ES-I3 (cell line): ENCODE results near the gene CD34.

ENCODE experiments used
- H3K36me3 ChIP-seq: 2 replicates; pipeline ENCODE4 v1.6.1; 2013; ENCODE audit warnings: mild to moderate bottlenecking, low read length, control low read depth, moderate library complexity; ENCODE audit not compliant: insufficient read depth
- H3K4me1 ChIP-seq: 2 replicates; pipeline ENCODE4 v1.6.1; 2013; ENCODE audit warnings: mild to moderate bottlenecking, control low read depth, low read length; ENCODE audit not compliant: insufficient read depth
- H3K9ac ChIP-seq: 2 replicates; pipeline ENCODE4 v1.6.1; 2013; ENCODE audit warnings: low read depth, mild to moderate bottlenecking, low read length, moderate library complexity
- H3K9me3 ChIP-seq: 2 replicates; pipeline ENCODE4 v1.6.1; 2013; ENCODE audit warnings: mild to moderate bottlenecking, low read length, moderate library complexity; ENCODE audit not compliant: control insufficient read depth, insufficient read depth

CD34 gene, protein sequence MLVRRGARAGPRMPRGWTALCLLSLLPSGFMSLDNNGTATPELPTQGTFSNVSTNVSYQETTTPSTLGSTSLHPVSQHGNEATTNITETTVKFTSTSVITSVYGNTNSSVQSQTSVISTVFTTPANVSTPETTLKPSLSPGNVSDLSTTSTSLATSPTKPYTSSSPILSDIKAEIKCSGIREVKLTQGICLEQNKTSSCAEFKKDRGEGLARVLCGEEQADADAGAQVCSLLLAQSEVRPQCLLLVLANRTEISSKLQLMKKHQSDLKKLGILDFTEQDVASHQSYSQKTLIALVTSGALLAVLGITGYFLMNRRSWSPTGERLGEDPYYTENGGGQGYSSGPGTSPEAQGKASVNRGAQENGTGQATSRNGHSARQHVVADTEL

GRCh38 chr1:207910591-207911354, at the start of gene CD34:
Gene CD34, minus strand, starts transcription at chr1:207911125. Its CDS starts 45 bp downstream, at chr1:207911080.
- Histone ChIP-seq H3K9me3 (no peaks in the 10 kb centered on the region), H3K4me1 (no peaks in the 10 kb centered on the region), H3K36me3 (no peaks in the 10 kb centered on the region), H3K9ac (peak within 1 kb of the TSS; percentile 57; the same call in 1 of the 2 replicates)

- no peaks in the 10 kb centered on the region for H3K9me3 ChIP-seq
- no peaks in the 10 kb centered on the region; the same call in 1 of the 2 replicates for H3K4me1 ChIP-seq
- no peaks in the 10 kb centered on the region for H3K36me3 ChIP-seq
- H3K9ac ChIP-seq = no peak overlapping the region
Observed at GRCh38 chr1:207960346-207960745, 49.4 kb upstream of the CD34 start.

- no peaks in the 10 kb centered on the region for H3K9me3 ChIP-seq
- H3K36me3 ChIP-seq = no peaks in the 10 kb centered on the region
- H3K4me1 ChIP-seq = no peaks in the 10 kb centered on the region; the same call in 1 of the 2 replicates
- H3K9ac ChIP-seq = peak overlapping the region; percentile 71; the same call in 1 of the 2 replicates
Observed at GRCh38 chr1:207959910-207960309, 49.0 kb upstream of the CD34 start.

DNA sequence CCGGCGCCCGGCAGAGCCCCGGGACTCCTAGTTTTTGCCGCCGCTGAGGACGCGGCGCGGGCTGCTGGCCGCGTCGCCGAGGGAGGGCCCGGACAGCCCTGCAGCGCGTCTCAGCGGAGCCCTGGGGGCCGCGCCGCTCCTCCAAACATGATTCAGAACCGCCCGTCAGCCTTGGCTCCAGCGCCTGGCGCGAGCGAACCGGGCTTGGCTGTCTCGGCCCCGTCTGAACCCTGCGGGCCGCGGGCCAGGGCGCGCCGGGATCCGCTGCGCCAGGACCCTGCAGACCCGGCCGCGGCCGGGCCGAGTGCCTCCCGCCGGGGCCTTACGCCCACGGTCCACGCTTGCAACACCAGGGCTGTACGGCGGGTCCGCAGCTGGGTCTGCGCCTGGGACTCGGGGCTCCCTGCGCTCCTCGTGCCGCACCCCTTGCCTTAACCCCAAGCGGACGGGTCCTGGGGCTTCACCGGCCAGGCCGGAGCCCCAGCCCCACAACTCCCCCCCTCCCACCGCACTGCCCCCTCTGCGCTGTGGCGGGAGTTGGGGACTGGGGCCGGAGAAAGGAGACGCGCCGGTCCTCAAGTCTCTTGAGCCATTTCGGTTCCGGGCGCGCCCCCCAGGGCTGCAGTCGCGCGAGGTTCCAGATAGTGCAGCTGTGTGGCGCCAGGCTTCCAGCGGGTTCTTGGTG, 48.4 kb upstream of the CD34 start:
- no peaks in the 10 kb centered on the region for H3K36me3 ChIP-seq
- peak overlapping the region; percentile 71 for H3K9ac ChIP-seq

GRCh38 chr1:207958376-207959139, 47.6 kb upstream of the CD34 start:
- Histone ChIP-seq H3K9me3 (no peaks in the 10 kb centered on the region), H3K9ac (peak overlapping the region; percentile 71), H3K36me3 (no peaks in the 10 kb centered on the region)

More for the DNA sequence above, 48.4 kb upstream of the CD34 start:
- no peaks in the 10 kb centered on the region; the same call in 1 of the 2 replicates for H3K4me1 ChIP-seq
- H3K9me3 ChIP-seq = no peaks in the 10 kb centered on the region

GRCh38 chr1:207956986-207957385, 46.1 kb upstream of the CD34 start:
- Histone ChIP-seq H3K9me3 (no peaks in the 10 kb centered on the region), H3K4me1 (peaks cover 5% of the 10 kb centered on the region; the same call in 1 of the 2 replicates), H3K36me3 (no peaks in the 10 kb centered on the region), H3K9ac (no peak overlapping the region)

More at GRCh38 chr1:207958376-207959139, 47.6 kb upstream of the CD34 start:
- H3K4me1 ChIP-seq = no peaks in the 10 kb centered on the region; the same call in 1 of the 2 replicates

- no peak overlapping the region for H3K9ac ChIP-seq
- H3K4me1 ChIP-seq = peaks cover 5% of the 10 kb centered on the region; the same call in 1 of the 2 replicates
- no peaks in the 10 kb centered on the region for H3K36me3 ChIP-seq
- no peaks in the 10 kb centered on the region for H3K9me3 ChIP-seq
Observed at GRCh38 chr1:207954104-207954503, 43.2 kb upstream of the CD34 start.

- Histone ChIP-seq H3K36me3 (no peaks in the 10 kb centered on the region), H3K4me1 (peaks cover 5% of the 10 kb centered on the region; the same call in 1 of the 2 replicates), H3K9me3 (no peaks in the 10 kb centered on the region), H3K9ac (no peak overlapping the region)
Observed at GRCh38 chr1:207952617-207953542, 42.0 kb upstream of the CD34 start.

DNA sequence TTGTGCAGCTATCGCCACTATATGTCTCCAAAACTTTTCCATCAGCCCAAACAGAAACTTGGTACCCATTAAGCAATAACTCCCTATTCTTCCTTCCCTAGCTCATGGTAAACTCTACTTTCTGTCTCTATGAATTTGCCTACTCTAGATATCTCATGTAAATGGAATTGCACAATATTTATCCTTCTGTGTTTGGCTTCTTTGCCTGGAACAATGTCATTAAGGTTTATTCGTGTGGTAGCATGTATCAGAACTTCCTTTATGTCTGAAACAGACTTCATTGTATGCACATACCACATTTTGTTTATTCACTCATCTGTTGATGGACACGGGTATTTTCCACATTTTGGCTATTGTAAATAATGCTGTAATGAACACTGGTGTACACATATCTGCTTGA, 40.7 kb upstream of the CD34 start:
- H3K36me3 ChIP-seq = no peaks in the 10 kb centered on the region
- H3K9me3 ChIP-seq = no peaks in the 10 kb centered on the region
- no peak overlapping the region for H3K9ac ChIP-seq
- H3K4me1 ChIP-seq = peaks cover 5% of the 10 kb centered on the region; the same call in 1 of the 2 replicates

- no peaks in the 10 kb centered on the region for H3K36me3 ChIP-seq
- no peaks in the 10 kb centered on the region for H3K9me3 ChIP-seq
- H3K9ac ChIP-seq = no peak overlapping the region
- peaks cover 5% of the 10 kb centered on the region; the same call in 1 of the 2 replicates for H3K4me1 ChIP-seq
Observed at GRCh38 chr1:207950750-207951149, 39.8 kb upstream of the CD34 start.

- Histone ChIP-seq H3K36me3 (no peaks in the 10 kb centered on the region), H3K9ac (no peak overlapping the region), H3K9me3 (no peaks in the 10 kb centered on the region), H3K4me1 (peaks cover 5% of the 10 kb centered on the region; the same call in 1 of the 2 replicates)
Observed at GRCh38 chr1:207949571-207950195, 38.8 kb upstream of the CD34 start.

DNA sequence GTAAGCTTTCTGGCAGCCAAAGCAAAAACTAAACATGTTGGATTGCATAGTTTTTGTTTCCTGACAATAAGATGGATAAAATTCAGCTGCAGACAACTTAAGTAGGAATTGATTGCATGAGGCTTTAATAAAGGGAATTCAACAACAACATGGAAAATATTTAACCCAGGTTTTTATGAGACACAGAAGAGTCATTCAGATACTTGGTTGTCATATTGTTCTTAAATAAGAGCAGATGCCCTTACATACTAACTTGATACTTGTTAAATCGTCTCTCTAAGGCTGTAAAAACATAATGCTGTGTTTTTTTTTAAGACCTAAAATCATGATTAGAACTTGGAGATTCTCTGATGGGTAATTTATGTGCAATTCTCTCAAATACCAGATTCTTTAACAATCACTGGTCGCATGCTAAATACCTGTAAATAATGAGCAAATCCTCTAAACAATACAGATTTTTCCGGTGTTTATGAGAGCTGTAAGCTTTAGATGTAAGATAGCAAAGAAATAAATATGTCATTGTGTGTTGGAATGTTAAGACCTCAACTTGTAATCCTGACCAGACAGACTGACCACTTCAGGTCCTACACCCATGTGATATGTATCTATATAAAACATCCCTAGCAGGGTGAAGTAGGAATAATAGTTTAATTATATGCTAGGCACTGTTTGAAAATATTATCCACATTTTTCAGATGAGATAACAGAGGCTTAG, 37.8 kb upstream of the CD34 start:
- no peaks in the 10 kb centered on the region for H3K36me3 ChIP-seq
- H3K9me3 ChIP-seq = no peaks in the 10 kb centered on the region
- H3K4me1 ChIP-seq = peaks cover 5% of the 10 kb centered on the region; the same call in 1 of the 2 replicates
- H3K9ac ChIP-seq = no peak overlapping the region
